ENCODE data around the gene RERG.

Gene RERG

DNA sequence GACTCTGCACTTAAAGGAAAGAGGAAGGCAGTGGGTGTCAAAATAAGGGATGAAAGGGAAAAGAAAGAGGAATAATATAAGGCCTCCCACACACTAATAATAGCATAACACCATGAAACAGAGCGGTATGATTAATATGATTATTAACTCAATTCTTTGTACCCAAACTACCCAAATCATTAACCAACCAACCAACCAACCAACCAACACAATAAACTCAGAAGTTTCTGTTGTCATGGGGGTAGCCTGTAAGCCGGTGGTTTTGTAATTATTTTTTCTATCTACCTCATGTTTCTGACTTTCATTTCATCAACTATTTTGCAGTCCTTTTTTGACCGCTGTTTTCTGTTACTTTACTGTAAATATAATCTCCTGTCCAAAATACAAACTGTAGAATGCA, 105.8 kb downstream of the RERG start (continued):
- TF ChIP-seq, protein P1, sequence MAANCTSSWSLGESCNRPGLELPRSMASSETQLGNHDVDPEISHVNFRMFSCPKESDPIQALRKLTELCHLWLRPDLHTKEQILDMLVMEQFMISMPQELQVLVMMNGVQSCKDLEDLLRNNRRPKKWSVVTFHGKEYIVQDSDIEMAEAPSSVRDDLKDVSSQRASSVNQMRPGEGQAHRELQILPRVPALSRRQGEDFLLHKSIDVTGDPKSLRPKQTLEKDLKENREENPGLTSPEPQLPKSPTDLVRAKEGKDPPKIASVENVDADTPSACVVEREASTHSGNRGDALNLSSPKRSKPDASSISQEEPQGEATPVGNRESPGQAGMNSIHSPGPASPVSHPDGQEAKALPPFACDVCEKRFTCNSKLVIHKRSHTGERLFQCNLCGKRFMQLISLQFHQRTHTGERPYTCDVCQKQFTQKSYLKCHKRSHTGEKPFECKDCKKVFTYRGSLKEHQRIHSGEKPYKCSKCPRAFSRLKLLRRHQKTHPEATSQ (tag by site-specific recombination; IDR thresholded peaks at IDR 0.05) = no peak
- TF ChIP-seq YY2 (tag by site-specific recombination; IDR thresholded peaks at IDR 0.05) (no peak), ZNF24 (tag by site-specific recombination; IDR thresholded peaks at IDR 0.05) (no peak), GLIS2 (tag by site-specific recombination; IDR thresholded peaks at IDR 0.05) (no peak)
- TF ChIP-seq, protein P2, sequence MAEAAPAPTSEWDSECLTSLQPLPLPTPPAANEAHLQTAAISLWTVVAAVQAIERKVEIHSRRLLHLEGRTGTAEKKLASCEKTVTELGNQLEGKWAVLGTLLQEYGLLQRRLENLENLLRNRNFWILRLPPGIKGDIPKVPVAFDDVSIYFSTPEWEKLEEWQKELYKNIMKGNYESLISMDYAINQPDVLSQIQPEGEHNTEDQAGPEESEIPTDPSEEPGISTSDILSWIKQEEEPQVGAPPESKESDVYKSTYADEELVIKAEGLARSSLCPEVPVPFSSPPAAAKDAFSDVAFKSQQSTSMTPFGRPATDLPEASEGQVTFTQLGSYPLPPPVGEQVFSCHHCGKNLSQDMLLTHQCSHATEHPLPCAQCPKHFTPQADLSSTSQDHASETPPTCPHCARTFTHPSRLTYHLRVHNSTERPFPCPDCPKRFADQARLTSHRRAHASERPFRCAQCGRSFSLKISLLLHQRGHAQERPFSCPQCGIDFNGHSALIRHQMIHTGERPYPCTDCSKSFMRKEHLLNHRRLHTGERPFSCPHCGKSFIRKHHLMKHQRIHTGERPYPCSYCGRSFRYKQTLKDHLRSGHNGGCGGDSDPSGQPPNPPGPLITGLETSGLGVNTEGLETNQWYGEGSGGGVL (tag by site-specific recombination; IDR thresholded peaks at IDR 0.05) = no peak

DNA sequence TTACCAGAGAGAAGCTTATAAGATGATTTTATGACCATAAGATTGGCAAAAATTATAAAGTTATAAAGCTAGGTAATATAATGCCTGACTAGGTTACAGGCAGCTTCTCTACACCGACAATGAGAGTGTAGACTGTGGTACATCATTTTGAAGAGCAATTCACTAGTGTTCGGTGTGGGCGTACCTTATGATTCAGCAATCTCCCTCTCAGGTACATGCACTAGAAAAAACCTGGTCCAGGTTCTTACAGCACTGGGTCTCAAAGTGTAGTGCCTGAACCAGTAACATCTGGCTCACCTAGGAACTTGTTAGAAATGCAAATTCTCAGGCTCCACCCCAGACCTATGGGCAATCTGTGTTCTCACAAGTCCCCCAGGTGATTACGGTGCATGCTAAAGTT, 106.7 kb downstream of the RERG start:
- H3K4me1 ChIP-seq (ENCODE audit: control insufficient read depth, insufficient read depth, low read length) = no peaks in the 10 kb centered on the region
- POLR2A ChIA-PET = no interaction called here
- H3K4me3 ChIP-seq (ENCODE audit: low read depth, low read length) = no peak overlapping the region
- no peaks in the 10 kb centered on the region for H3K9me3 ChIP-seq (ENCODE audit: control insufficient read depth, insufficient read depth, low read depth, low read length)
- no peak overlapping the region for H3K27ac ChIP-seq (ENCODE audit: extremely low read depth, low read depth, low read length)
- no peaks in the 10 kb centered on the region for H3K36me3 ChIP-seq (ENCODE audit: control insufficient read depth in 2 of 2, insufficient read depth in 1 of 2, low read length in 2 of 2)
- TF ChIP-seq, protein P3, sequence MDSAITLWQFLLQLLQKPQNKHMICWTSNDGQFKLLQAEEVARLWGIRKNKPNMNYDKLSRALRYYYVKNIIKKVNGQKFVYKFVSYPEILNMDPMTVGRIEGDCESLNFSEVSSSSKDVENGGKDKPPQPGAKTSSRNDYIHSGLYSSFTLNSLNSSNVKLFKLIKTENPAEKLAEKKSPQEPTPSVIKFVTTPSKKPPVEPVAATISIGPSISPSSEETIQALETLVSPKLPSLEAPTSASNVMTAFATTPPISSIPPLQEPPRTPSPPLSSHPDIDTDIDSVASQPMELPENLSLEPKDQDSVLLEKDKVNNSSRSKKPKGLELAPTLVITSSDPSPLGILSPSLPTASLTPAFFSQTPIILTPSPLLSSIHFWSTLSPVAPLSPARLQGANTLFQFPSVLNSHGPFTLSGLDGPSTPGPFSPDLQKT (IDR thresholded peaks at IDR 0.05; ENCODE audit: borderline replicate concordance, low read depth, low read length) = no peak
- TF ChIP-seq ZNF701 (tag by site-specific recombination; IDR thresholded peaks at IDR 0.05) (no peak), ZNF112 (tag by site-specific recombination; IDR thresholded peaks at IDR 0.05) (no peak), ZNF184 (tag by site-specific recombination; IDR thresholded peaks at IDR 0.05) (no peak), FEZF1 (tag by site-specific recombination; IDR thresholded peaks at IDR 0.05) (no peak), ZNF2 (tag by site-specific recombination; IDR thresholded peaks at IDR 0.05) (no peak), ZNF223 (tag by site-specific recombination; IDR thresholded peaks at IDR 0.05) (no peak), ZFP37 (tag by site-specific recombination; IDR thresholded peaks at IDR 0.05) (no peak), ZNF558 (tag by site-specific recombination; IDR thresholded peaks at IDR 0.05) (no peak), ZNF341 (tag by site-specific recombination; IDR thresholded peaks at IDR 0.05; ENCODE audit: low read depth) (no peak), ZBTB7A (tag by site-specific recombination; IDR thresholded peaks at IDR 0.05; ENCODE audit: low read depth) (no peak), ZNF747 (tag by site-specific recombination; IDR thresholded peaks at IDR 0.05) (no peak)
- TF ChIP-seq, protein P4, sequence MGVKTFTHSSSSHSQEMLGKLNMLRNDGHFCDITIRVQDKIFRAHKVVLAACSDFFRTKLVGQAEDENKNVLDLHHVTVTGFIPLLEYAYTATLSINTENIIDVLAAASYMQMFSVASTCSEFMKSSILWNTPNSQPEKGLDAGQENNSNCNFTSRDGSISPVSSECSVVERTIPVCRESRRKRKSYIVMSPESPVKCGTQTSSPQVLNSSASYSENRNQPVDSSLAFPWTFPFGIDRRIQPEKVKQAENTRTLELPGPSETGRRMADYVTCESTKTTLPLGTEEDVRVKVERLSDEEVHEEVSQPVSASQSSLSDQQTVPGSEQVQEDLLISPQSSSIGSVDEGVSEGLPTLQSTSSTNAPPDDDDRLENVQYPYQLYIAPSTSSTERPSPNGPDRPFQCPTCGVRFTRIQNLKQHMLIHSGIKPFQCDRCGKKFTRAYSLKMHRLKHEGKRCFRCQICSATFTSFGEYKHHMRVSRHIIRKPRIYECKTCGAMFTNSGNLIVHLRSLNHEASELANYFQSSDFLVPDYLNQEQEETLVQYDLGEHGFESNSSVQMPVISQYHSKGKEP (tag by site-specific recombination; IDR thresholded peaks at IDR 0.05) = no peak
- CTCF ChIA-PET = no interaction called here

DNA sequence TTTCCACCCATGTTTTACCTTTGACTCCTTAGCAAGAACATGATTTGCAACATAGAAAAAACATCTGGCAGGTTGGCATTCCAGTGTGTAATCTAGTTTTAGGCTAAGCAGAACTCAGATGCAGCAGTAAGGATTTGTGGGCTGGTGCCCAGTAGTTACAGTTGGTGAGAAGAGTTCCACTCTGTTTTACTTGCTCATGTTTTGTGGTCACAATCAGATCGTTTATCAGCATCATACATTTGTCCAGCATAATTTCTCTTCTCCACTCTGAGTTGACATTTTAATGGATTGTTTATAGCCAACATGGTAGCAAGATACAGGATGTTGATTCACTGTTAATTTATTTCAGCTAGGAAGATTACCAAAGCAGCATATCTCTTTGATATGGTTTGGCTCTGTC, 128.4 kb downstream of the RERG start:
- H3K36me3 ChIP-seq (ENCODE audit: control insufficient read depth in 2 of 2, insufficient read depth in 1 of 2, low read length in 2 of 2) = no peaks in the 10 kb centered on the region
- no peaks in the 10 kb centered on the region for H3K4me1 ChIP-seq (ENCODE audit: control insufficient read depth, insufficient read depth, low read length)
- H3K27ac ChIP-seq (ENCODE audit: extremely low read depth, low read depth, low read length) = no peak overlapping the region
- no peaks in the 10 kb centered on the region for H3K9me3 ChIP-seq (ENCODE audit: control insufficient read depth, insufficient read depth, low read depth, low read length)
- ChIA-PET CTCF (no interaction called here), POLR2A (no interaction called here)
- H3K4me3 ChIP-seq (ENCODE audit: low read depth, low read length) = no peak overlapping the region
- no peak for TF ChIP-seq ZNF629 (tag by site-specific recombination; IDR thresholded peaks at IDR 0.05)
- no peak for TF ChIP-seq SP7 (tag by site-specific recombination; IDR thresholded peaks at IDR 0.05)
- TF ChIP-seq ZNF558 (tag by site-specific recombination; IDR thresholded peaks at IDR 0.05) = no peak
- no peak for TF ChIP-seq HOXC10 (CRISPR knock-in tag; IDR thresholded peaks at IDR 0.05)
- no peak for TF ChIP-seq TRIM28 (IDR thresholded peaks at IDR 0.05; ENCODE audit: borderline replicate concordance, low read length)
- no peak for TF ChIP-seq ZBTB17 (tag by site-specific recombination; IDR thresholded peaks at IDR 0.05)
- no peak for TF ChIP-seq ZNF426 (tag by site-specific recombination; IDR thresholded peaks at IDR 0.05)
- no peak for TF ChIP-seq ZNF837 (tag by site-specific recombination; IDR thresholded peaks at IDR 0.05)
- no peak for TF ChIP-seq TCF7L2 (IDR thresholded peaks at IDR 0.05; ENCODE audit: borderline replicate concordance, low read depth, low read length)
- TF ChIP-seq, protein P5, sequence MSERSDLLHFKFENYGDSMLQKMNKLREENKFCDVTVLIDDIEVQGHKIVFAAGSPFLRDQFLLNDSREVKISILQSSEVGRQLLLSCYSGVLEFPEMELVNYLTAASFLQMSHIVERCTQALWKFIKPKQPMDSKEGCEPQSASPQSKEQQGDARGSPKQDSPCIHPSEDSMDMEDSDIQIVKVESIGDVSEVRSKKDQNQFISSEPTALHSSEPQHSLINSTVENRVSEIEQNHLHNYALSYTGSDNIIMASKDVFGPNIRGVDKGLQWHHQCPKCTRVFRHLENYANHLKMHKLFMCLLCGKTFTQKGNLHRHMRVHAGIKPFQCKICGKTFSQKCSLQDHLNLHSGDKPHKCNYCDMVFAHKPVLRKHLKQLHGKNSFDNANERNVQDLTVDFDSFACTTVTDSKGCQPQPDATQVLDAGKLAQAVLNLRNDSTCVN (tag by site-specific recombination; optimal IDR thresholded peaks at IDR 0.05) = no peak
- TF ChIP-seq ZNF571 (tag by site-specific recombination; IDR thresholded peaks at IDR 0.05) = no peak
- TF ChIP-seq ZNF266 (tag by site-specific recombination; IDR thresholded peaks at IDR 0.05; ENCODE audit: low read depth) = no peak
- no peak for TF ChIP-seq KLF10 (tag by site-specific recombination; IDR thresholded peaks at IDR 0.05)
- TF ChIP-seq MEIS1 (CRISPR knock-in tag; IDR thresholded peaks at IDR 0.05; ENCODE audit: borderline replicate concordance) = no peak

All from HEK293 (cell line).